ENCODE measurements around the gene ALDH3A1. TPM values are rescaled to one million over a fixed set of nuclear protein-coding genes. Genes with fewer than 3 reads are reported as not detected.

The ALDH3A1 gene
- total RNA-seq, 1 experiment from 2014 or later: 0.39 TPM

GRCh38 chr17:19724501-19725420, 23.3 kb downstream of the ALDH3A1 start:
- H3K9me3 Mint-ChIP-seq: no peaks in the 10 kb centered on the region
- H3K36me3 Mint-ChIP-seq (ENCODE audit: insufficient read depth in 1 of 3, low read depth in 3 of 3): no peaks in the 10 kb centered on the region
- H3K18ac ChIP-seq (ENCODE audit: insufficient read length, low read depth, low read length): no peak overlapping the region
- H2AFZ ChIP-seq (ENCODE audit: low read length): no peak overlapping the region
- H2BK12ac ChIP-seq (ENCODE audit: insufficient read length, low read depth, low read length): no peak overlapping the region
- no peak overlapping the region for H2BK120ac ChIP-seq (ENCODE audit: low read depth, low read length, poor library complexity, severe bottlenecking)
- no peak overlapping the region for H3K27ac Mint-ChIP-seq
- H3K14ac ChIP-seq (ENCODE audit: insufficient read depth, low read length): no peak overlapping the region
- no peak overlapping the region for H2AK5ac ChIP-seq (ENCODE audit: insufficient read length, low read length)
- H2BK20ac ChIP-seq (ENCODE audit: low read depth, low read length, poor library complexity, severe bottlenecking): no peak overlapping the region
- no peaks in the 10 kb centered on the region for H3K27me3 ChIP-seq (ENCODE audit: insufficient read depth, low read length)
- DNase-seq: peak; percentile 28
- H4K5ac ChIP-seq (ENCODE audit: insufficient read length, low read depth, low read length): no peak overlapping the region
- H3K4me1 ChIP-seq (ENCODE audit: insufficient read depth, low read length): no peaks in the 10 kb centered on the region
- no peaks in the 10 kb centered on the region for H3K23me2 ChIP-seq (ENCODE audit: insufficient read length, low read depth, low read length, poor library complexity, severe bottlenecking)
- no peaks in the 10 kb centered on the region for H3K79me2 ChIP-seq (ENCODE audit: insufficient read depth, low read length)
- H2BK15ac ChIP-seq (ENCODE audit: low read depth, low read length): no peak overlapping the region
- TF ChIP-seq, protein P1, sequence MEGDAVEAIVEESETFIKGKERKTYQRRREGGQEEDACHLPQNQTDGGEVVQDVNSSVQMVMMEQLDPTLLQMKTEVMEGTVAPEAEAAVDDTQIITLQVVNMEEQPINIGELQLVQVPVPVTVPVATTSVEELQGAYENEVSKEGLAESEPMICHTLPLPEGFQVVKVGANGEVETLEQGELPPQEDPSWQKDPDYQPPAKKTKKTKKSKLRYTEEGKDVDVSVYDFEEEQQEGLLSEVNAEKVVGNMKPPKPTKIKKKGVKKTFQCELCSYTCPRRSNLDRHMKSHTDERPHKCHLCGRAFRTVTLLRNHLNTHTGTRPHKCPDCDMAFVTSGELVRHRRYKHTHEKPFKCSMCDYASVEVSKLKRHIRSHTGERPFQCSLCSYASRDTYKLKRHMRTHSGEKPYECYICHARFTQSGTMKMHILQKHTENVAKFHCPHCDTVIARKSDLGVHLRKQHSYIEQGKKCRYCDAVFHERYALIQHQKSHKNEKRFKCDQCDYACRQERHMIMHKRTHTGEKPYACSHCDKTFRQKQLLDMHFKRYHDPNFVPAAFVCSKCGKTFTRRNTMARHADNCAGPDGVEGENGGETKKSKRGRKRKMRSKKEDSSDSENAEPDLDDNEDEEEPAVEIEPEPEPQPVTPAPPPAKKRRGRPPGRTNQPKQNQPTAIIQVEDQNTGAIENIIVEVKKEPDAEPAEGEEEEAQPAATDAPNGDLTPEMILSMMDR (conservative IDR thresholded peaks at IDR 0.05): no peak
- no CpG with 5 or more reads among the region's 55 CpGs for WGBS (ENCODE audit: extremely low coverage, insufficient read length, low lambda C conversion rate)
- no peak overlapping the region for H4K91ac ChIP-seq (ENCODE audit: insufficient read length, low read depth, low read length)
- H3K4me3 Mint-ChIP-seq: no peak overlapping the region
- H3K79me1 ChIP-seq (ENCODE audit: insufficient read depth, low read depth, low read length, poor library complexity, severe bottlenecking): no peaks in the 10 kb centered on the region
- H3K4ac ChIP-seq (ENCODE audit: low read depth, low read length): no peak overlapping the region
- H3K9ac ChIP-seq (ENCODE audit: extremely low read depth, insufficient read length, low read length): no peak overlapping the region
- H3K27ac ChIP-seq (ENCODE audit: insufficient read length, low read depth, low read length): no peak overlapping the region
- H3K23ac ChIP-seq (ENCODE audit: insufficient read length, low read depth, low read length): no peak overlapping the region
- H3T11ph ChIP-seq (ENCODE audit: low read length): no peak overlapping the region
- H2BK5ac ChIP-seq (ENCODE audit: insufficient read length, low read length): no peak overlapping the region
- H3K27me3 Mint-ChIP-seq (ENCODE audit: low read depth): peaks cover 2% of the 10 kb centered on the region
- H3K9me3 ChIP-seq (ENCODE audit: control insufficient read depth, low read depth, low read length): no peaks in the 10 kb centered on the region
- no peak overlapping the region for H3K4me2 ChIP-seq (ENCODE audit: insufficient read depth, insufficient read length, low read length)
- H4K20me1 ChIP-seq (ENCODE audit: control insufficient read depth, insufficient read depth, insufficient read length): no peaks in the 10 kb centered on the region
- no peak overlapping the region for H3K56ac ChIP-seq (ENCODE audit: insufficient read length, low read depth, low read length)
- H4K8ac ChIP-seq (replicated peaks; ENCODE audit: insufficient read length, low read depth, low read length): no peak overlapping the region
- peaks cover 0 to 8% of the 10 kb centered on the region in 2 experiments; a peak in 3 of 4 replicates for H3K4me1 Mint-ChIP-seq
